ENCODE data around the gene STARD8.

GRCh38 chrX:68646421-68646820 lies 1.0 kb upstream of the STARD8 start:
- TF ChIP-seq, protein P1, sequence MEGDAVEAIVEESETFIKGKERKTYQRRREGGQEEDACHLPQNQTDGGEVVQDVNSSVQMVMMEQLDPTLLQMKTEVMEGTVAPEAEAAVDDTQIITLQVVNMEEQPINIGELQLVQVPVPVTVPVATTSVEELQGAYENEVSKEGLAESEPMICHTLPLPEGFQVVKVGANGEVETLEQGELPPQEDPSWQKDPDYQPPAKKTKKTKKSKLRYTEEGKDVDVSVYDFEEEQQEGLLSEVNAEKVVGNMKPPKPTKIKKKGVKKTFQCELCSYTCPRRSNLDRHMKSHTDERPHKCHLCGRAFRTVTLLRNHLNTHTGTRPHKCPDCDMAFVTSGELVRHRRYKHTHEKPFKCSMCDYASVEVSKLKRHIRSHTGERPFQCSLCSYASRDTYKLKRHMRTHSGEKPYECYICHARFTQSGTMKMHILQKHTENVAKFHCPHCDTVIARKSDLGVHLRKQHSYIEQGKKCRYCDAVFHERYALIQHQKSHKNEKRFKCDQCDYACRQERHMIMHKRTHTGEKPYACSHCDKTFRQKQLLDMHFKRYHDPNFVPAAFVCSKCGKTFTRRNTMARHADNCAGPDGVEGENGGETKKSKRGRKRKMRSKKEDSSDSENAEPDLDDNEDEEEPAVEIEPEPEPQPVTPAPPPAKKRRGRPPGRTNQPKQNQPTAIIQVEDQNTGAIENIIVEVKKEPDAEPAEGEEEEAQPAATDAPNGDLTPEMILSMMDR (IDR thresholded peaks at IDR 0.05): no peak
- no peak for TF ChIP-seq EZH2 (IDR thresholded peaks at IDR 0.05; ENCODE audit: borderline replicate concordance, insufficient read depth, low read depth, low read length, poor library complexity, severe bottlenecking)

All from B cell (primary cell).